HG03575 (cell line): ENCODE results near the gene SH2D5.

Source experiments
- ATAC-seq: cut with Tn5 transposase; IDR thresholded peaks from one replicate; pipeline ENCODE4 v1.9.1; 2021; ENCODE audit not compliant: unreplicated experiment, insufficient number of reproducible peaks, low FRiP score; ENCODE audit errors: extremely low read depth

The SH2D5 gene

DNA sequence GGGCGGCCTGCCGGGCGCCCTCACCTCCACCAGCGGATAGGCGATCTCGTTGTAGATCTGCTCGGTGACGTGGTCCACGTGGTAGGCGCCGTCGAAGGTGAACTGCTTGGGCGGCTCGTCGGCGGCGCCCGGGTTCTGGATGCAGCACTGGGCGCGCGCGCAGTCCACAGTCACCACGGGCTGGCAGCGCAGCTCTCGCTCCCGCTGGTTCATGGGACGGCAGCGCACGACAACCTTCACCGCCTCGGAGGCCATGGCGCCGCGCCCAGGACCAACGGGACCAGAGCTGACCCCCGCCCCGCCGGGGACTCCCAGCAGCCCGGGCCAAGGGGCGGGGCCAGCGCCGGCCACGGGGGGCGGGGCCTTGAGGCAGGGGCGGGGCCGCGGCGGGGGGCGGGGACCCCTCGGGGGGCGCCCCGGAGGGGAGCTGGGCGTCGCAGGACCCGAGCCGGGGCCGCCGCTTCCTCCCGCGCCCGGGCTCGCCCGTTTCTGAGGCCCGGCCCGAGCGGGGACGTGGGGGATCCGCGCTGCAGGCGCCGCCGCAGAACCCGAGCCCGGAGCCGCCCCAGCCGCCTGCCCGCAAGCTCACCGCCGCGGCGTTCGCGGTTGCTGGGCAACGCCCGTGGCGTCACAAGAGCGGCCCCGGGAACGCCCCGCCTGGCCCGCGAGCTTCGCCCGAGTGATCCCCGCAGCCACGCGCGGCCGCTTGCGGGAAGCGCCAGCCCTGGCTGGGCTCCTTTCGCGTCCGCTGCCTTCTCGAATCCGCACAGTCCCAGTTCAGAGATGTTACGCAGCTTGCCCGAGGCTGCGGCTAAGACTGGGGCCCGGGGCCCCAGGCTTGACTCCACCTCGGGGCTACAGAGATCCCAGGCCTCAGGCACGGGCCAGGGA is 14.8 kb downstream of the SH2D5 start, which contains the start of gene KIF17:
Gene KIF17, minus strand, starts transcription at position 556 of the 891 bp plus-strand sequence. Its CDS starts 301 bp downstream, at position 255.
- ATAC-seq = no peak

DNA sequence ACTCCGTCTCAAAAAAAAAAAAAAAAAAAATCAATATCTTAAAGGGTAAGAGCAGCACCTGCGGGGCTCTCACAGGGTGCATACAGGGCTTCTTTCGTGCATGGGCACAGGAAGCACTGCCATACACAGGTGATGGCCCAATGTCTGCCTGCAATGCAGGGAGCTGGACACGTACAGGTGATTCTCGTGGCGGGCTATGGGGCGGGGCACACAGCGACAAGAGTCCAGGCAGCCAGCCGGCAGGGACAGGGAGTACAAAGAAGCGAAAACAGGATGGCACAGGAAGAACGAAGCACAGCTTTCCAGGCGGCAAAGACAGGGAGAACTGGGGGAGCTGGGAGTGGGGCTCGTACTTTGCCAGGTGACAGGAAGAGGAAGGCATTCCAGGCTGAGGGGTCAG is 16.3 kb downstream of the SH2D5 start:
- no peak for ATAC-seq

DNA sequence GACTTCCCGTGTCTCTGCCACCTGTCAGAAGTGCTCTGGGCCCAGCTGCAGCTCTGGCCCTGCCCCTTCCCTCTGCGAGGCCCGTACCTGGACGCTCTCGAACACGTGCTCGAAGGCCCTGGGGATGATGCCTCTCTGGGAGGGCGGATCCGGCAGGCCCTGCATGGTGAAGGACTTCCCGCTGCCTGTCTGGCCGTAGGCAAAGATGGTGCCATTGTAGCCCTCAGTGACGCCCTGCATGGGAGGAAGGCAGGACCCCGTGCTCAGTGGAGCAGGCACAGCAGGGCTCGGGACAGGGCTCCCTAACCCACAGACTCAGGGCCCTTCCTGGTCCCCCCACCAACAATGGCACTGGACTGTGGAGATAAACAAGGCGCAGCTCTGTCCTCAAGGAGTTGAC is 17.1 kb downstream of the SH2D5 start:
- ATAC-seq = no peak

DNA sequence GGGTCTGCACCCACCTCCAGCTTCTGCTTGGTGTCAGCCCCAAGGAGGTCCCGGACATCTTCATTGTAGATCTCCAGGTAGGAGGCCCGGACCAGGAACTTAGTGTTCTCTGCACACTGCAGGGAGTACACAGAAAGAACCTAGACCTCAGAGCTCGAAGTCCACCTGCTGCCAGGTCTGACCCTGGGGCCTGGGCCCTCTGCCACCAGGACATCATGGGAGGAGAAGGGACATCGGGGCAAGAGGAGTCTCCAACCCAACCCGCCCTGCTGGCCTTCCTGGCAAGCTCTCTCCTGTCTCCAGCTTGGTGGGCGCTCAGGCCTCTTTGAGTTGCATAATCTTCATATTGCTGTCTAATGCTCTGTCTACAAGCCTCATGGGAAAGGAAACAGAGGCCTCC is 19.1 kb downstream of the SH2D5 start:
- ATAC-seq = no peak

DNA sequence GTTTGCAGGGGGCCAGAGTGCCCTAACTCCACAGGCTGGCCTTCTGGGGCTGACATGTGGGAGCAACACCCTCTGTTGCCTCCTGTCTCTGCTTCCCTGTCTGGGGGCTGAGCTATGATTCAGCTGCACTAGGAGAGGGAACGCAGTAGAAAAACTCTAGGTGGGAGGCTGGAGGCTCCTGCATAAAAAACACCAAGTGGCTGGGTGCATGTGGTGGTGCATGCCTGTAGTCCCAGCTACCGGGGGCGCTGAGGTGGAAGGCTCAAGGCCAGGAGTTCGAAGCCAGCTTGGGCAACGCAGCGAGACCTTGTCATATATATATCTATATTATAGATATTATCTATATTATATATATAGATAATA is 20.3 kb downstream of the SH2D5 start:
- no peak for ATAC-seq

DNA sequence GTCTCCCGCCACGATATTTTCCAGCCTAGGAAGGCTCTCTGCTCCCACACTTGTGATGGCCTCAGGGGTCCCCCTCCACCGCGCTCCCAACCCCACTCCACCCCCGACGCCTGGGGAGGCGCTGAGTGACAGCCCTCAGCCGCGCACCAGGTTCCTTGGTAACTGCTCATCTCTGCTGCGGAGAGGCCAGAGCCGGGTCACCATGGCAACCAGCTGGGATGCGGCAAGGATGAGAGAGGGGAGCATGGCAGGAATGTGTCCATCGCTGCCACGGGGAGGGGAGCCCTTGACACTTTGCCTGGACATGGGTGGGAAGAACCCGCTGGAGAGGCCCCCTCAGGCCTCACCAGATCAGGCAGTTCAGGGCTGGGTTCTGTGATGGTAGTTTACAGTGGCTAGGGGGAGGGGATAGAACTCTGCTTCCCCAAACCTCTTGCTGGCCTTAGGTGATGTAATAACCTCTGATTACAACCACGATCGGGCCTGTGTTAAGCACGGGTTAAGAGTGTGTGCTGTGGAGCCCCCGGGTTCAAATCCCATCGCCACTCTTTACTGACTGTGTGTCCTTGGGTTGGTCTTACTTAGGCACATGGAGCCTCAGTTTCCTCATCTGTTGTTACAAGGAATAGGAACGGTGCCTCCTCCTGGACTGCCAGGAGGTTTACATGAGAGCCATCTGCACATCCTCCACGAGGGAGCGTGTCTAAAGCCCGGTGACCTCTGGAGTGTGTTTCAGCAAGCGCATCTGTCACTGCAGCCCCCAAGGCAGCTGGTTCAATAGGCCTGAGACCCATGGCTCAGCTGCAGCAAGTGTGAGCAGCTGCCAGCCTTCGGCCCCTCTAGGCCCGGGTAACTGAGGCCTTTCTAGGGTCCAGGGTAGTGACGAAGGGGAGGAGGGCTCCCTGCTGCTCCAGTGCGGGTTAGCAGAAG is 21.0 kb downstream of the SH2D5 start:
- ATAC-seq = no peak

DNA sequence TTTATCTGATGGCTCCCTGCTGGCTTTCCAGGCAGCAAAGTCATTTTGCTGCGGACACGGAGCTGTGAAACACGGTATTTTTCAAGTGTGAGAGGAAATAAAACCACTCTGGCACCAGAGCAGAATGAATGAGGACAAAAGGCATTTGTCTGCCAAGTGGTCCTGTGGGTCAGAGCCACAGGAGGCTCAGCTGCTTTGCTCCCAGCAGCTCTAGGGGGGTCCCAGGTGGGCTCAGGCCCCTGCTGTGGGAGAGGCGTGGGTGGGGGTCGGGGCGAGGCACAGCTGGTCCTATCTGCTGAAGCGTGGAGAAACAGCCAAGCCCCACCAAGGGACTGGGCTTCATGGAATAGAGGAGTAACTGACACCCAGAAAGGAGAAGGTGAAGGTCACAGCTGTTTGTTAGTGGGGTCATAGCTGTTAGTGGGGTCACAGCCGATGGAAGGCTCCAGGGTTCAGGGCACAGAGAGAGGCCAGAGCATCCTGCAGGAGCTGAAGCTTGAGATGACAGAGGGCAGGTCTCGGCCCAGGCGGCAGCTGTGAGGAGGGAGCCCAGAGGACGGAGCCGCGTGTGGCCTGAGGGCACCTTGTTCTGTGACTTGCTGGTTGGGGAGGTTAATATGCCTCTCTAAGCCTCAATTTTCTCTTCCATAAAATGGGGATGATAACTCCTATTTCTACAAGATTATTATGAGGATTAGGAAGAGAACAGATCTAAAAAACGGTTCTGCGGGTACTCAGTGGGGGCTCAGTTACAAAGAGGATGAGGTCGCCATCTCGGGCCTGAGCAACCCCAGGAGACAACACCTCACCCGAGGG is 21.8 kb downstream of the SH2D5 start:
- ATAC-seq = no peak

DNA sequence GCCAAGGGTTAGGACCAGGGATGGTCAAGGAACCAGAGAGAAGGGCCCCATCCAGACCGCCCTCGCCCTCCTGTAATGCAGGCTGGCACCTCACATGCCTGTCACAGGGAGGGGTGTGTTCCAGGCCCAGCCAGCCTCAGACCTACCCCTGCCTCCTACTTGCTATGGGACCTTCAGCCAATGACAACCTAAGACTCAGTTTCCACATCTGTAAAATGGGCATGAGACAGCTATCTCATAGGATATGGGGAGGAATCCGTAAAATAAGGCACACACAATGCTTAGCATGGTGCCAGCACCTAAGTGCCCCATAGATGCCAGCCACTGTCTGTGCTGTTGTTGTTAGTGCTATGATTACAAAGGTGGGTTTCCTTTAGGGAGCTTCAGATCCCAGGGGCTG is 22.6 kb downstream of the SH2D5 start:
- ATAC-seq = no peak

DNA sequence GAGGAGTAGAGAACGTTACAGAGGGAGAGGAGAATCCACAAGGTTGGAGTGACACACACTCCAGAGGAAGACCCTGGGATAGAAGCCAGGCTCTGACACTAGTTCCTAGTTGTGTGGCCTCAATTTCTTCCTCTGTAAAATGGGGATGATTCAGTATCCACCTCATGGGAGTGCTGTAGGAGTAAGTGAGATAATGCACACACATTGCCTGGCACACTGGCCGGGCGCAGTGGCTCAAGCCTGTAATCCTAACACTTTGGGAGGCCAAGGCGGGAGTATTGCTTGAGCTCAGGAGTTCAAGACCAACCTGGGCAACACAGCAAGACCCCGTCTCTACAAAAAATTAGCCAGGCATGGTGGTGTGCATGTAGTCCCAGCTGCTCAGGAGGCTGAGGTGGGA is 23.6 kb downstream of the SH2D5 start:
- ATAC-seq = no peak

DNA sequence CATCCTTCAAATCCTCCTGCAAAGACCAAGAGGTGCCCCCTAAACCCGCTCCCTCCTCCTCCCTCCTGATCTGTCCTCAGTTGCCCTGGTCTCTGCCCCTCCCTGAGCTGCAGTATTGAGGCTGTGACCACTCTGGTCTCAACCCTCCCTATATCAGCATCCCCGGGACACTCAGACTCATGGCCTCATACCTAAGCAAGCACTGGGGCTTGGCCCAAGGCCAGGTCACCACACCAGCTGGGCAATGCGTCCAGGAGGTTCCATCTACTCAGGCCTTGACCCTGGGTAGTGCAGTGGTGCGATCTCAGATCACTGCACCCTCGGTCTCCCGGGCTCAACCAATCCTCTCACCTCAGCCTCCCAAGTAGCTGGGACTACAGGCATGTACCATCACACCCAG is 24.4 kb downstream of the SH2D5 start:
- no peak for ATAC-seq

DNA sequence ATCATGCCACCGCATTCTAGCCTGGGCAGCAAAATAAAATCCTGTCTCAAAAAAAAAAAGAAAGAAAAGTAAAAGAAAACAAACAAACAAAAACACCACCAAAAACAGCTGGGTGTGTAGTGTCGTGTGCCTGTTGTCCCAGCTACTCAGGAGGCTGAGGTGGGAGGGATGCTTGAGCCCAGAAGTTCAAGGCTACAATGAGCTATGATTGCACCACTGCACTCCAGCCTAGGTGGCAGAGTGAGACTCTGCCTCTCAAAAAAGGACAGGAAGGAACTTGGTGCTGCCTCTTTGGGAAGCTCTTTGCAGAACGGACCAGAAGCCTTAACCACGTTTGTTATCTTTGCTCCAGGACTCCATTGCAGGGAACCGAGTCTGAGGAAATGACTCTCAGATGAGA is 25.7 kb downstream of the SH2D5 start:
- no peak for ATAC-seq

DNA sequence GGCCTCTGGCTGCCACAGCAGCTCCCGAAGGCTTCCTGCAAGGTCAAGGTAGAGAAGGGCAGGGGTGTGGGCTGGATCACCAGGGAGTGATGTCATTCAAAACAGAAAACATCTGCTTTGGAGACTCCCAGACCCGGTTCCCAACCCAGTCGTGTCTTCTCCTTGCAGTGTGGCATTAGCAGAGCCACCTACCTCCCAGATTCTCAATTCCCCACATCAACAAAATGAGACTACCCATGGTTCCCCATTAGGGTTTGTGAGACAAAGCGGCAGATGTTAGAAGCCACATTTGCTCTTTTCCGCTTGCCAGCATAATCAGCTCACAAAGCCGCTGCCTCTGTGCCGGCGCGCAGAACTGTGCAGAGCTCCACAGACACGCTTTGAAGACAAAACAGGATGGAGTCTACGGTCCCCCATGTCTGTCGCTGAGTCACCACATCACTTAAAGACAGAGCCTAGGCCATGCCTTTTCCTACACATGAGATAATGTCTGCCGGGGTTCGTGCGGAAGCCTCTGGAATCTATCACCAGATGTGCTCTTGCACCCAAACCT is 27.2 kb downstream of the SH2D5 start:
- no peak for ATAC-seq

DNA sequence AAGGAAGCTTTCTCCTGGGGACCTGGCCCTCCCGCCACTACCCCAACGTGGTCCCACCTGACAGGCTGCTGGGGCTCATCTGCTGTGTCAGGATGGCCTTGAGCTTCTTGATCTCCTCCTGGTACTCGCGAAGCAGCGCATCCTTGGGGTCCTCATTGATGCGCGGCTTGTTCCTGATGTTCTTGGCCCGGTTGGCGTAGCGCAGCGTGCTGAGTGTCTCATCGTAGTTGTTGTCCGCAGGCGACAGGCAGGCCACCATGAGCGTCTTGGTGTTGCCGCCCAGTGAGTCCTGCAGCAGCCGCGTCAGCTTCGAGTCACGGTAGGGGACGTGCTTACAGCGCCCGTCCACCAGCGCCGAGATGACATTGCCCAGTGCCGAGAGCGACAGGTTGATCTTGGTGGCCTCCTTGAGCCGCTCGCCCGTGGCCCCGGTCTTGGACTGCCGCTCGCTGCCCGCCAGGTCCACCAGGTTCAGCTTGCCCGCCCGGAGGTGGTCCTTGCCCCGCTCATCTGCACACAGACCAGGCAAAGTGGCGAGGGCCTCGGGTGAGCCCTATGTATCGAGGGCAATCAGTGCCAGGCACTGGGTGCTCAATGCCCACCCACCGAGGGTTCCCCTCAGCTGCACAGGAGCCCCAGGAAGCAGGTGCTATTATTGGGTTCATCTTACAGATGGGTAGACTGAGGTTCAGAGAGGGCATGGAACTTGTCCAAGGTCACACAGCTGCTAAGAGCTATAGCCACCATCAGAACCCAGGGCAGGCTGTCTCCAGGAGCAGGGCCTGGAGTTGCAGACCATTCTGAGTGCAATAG is 27.9 kb downstream of the SH2D5 start:
- no peak for ATAC-seq

DNA sequence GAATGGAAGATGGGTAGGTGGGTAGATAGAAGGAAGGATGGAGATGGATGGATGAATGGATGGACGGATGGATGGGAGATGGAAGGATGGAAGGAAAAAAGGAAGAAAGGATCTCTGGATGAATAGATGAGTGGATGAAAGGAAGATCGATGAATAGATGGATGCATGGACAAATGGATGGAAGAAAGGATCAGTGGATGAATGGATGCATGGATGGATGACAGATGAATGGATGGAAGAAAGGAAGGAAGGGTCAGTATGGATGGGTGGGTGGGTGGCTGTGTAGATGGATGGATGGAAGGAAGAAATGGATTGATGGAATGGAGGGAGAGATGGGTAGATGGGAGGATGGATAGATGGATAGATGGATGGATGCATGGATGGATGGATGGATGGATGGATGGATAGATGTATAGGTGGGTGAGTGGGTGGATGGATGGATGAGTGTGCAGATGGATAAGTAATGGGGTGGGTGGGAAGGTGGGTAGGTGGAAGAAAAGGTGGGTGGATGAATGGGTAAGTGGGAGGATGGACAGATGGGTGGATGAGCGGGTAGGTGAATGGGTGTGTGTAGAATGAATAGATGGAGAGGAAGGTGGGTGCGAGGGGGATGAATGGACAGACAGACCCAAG is 29.3 kb downstream of the SH2D5 start:
- no peak for ATAC-seq

DNA sequence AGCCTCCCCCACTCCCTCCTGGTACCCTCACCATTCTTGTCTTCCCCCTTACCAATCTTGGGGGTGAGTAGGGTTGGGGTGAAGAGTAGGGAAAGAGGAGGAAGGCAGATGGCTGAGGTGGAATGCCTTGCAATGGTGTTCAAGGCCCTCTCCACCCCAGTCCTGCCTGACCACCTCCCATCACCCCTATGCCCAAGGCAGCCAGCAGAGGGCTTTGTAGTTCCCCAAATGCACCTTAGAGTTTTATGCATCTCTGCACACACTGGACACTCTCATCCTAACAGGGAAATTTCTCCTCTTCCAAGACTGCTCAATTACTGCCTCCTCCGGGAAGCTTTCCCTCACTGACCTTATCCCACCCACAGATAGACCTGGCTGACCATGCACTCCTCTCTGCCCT is 30.1 kb downstream of the SH2D5 start:
- no peak for ATAC-seq

DNA sequence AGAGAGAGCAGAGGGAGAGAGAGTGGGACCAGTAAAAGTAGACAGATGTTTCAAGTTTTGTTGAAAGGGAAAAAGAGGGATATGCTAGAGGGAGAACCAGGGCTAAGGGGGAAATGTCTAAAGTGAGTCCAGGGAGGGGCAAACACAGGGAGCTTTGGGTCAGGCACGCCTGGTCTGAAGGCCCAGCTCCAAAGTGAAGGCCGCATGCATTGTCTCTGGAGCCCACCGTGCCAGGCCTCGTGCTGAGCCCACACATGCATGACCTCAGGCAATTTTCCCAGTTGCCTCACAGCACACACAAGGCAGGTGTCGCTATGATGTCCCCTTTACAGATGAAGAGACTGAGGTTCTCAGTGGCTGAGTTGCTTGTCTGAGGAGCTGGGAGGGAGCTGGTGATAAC is 30.7 kb downstream of the SH2D5 start:
- ATAC-seq = no peak

DNA sequence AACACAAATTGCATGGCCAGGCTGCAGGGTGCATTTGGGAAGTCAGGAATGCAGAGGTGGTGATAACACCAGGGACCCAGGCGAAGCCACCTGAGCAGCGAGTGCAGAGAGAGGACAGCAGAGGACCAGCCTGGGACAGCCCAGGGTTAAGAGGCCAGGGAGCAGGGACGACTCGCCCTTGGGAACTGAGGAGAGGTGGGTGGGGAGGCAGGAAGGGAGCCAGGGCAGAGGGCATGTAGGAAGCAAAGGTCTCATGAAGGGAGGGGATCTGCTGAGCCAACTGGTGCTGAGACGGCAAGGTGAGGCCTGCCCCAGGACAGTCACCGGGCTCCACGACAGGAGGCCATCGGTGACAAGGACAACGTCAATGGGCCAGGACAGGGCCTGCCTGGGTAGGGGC is 31.1 kb downstream of the SH2D5 start:
- ATAC-seq = no peak
